COLO668 (cell line): ENCODE results near the gene CLEC9A.

Experiments used
- DNase-seq: peaks from one replicate; lab custom pipeline; 2025; ENCODE audit not compliant: unreplicated experiment; lab: John Stamatoyannopoulos, UW

Gene CLEC9A

DNA sequence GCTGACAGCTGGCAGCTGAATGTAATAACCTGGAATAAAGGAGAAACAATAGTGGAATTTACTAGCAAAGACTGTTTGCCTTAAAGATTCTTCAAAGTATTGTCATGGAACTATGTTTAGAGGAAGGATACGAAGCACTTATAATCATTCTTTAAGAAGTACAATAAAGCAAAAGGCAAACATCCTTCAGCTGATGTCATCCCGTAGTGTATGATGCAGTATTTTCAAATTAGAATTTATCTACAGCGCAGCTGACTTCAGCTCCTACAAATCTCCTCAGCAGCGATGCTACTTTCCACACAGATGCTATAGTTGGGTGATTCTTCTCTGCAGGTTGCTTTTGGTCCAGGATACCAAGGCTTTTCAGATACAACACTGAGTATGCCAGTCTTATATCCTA is 36.8 kb downstream of the CLEC9A start:
- DNase-seq: no peak

DNA sequence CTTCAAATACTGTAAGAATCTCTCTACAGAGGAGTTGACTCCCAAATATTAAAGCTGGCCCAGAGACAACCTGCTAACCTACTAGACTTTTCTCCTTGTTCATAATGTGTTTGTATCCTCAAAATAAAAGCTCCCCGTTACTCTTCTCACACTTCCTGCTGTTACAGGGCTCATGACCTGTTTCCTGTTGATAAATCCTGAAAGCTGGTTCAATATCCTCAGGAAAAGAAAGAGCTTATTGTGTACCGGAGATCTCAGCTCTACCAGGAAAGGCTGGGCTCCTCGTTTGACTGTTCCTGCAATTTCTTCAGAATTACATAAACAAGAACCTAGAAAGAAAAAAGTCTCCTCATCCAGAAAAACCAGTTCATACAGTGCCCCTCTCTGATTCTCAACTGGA is 37.5 kb downstream of the CLEC9A start:
- DNase-seq: no peak

DNA sequence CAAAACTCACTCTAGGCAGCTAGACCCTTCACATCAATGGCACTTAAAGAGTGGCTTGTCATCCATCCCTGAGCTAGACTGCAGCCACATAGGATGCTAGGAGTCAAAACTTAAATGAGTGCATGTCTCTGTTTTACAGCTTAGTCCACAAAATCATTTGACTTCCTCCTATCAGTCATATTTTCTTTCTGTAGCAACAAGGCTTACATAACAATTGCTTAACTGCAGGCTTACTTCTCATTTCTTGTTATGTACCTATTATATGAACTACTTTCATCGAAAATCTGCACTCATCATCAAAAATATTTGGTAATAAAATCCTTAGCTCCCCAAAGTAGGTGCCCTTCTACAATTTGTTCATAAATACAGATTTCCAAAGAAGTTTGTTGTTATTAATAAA is 38.2 kb downstream of the CLEC9A start:
- no peak for DNase-seq

DNA sequence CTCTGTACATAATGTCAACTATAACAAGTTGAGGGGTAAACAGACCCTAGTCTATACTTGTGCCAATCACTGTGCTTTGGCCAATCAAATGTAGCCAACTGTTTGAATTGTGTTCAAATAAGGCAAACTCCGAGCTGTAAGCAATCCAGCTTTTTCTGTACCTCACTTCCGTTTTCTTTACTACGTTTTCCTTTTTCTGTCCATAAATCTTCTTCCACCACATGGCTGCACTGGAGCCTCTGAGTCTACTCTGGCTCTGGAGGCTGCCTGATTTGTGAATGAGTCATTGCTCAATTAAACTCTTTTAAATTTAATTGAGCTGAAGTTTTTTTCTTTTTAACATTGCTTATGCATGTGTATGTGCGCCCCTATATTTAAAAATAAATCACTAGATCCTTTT is 38.6 kb downstream of the CLEC9A start:
- DNase-seq: no peak

DNA sequence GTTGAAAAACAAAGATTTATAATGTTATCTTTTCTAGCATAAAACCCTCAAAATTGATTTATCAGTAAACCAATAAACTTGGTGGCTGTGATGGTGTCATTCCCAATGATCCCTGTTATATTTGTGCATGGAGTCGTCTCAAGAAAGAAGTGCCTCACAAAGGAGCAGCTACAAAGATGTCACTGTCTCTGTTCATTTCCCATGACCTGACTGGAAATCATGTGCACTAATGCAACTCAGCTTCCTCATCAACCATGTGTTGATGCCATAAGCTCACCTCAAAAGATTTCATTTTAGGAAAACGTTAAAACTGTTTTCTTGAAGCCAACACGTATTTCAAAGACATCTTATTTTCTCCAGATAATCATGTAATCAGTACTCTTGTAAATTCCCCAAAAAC is 39.5 kb downstream of the CLEC9A start:
- no peak for DNase-seq

DNA sequence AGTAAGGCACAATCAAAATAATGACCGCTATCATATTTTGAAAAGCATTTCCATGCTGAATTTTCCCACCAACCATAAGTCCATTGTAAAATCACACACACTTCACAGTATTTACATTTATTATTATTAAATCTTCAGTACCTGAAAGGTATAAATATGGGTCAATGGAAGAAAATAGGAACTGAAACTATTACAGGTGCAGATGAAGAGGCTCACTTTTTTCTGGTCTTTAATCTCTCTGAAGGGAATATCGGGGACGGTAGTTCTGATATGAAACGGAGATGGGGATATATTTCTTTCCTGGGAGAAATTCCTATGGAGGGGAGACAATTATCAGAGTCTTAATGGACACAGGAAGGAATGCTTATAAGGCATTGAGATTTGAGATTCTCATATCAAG is 39.9 kb downstream of the CLEC9A start:
- no peak for DNase-seq

DNA sequence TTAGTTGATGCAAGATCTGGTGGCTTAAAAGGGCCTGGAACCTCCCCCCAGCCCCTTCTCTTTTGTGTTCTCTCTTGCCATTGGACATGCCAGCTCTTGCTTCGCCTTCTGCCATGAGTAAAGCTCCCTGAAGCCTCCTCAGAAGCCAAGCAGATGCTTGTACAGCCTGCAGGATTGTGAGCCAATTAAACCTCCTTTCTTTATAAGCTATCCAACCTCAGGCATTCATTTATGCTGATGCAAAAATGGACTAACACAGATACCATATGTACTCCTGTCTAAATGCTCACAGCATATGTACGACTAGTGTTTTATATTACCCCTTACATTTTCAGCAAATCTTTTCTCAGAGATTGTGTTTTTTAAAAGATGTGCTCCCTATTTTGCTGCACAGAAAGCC is 41.6 kb downstream of the CLEC9A start:
- no peak for DNase-seq

DNA sequence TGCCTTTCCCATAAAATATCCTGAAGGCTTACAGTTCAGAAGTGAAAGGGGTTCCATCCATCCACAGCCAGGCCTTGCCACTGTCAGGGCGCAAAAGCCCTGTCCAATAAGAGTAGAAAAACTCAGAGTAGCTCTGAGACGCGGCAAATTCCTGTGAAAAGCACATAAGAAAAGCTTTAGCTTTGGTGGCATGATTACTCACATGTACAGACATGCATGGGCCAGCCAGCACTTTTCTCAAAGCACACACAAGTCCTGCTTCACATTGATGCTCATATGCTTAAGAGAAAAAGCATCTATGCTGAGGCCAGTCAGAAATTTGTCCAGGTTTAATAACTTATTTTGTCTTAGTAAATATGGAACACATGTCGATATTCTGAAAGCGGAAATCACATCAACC is 42.8 kb downstream of the CLEC9A start:
- DNase-seq: no peak

DNA sequence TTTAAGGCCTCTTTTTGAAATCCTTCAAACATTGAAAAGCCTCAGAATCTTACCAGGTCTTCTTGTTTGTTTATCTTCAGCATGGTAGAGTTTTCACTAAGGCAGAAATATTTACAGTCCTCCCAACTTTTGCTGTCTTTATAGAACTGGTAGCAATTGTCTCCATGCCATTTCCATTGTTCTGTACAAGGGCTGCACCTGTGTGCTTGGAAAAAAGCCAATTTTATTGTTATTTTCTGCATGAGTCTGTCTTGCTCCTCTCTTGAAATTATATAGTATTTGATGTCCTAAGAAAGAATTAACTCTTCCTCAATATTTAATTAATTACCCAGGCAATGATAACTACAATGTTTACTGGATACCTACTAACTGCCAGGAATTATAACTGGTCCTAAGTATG is 45.0 kb downstream of the CLEC9A start:
- DNase-seq: no peak

DNA sequence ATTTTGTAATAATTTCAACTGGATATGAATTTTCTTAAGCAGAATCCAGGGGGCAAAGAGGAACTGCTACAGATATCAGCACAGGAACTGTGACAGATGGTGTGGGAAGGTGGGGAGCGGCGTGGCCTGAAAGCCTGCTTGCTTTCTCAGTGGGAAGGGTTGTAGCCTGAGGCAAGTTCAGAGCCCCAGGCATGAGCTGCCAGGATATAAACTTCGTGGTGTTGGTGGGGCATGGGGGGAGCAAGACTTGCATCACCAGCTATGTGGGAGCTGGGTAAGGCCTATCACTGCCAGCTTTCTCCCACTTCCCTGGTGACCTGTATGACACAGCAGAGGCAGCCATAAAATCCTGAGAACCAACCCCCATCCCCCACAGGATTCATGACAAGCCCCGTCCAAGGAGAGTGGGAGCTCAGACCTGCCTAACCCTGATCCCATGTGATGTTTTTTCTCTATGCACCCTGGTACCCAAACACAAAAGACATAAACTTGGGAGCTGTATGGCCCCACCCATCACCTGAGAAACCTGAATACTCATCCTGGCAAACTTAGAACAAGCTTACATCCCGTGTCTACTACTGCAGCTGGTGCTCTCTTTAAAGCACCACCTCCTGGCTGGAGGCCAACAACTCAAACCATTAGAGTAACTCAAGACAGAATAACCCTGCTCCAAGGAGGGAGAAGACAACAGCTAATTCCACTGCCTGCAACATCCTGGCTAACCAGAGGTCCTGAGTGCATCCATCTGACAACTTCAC is 51.8 kb downstream of the CLEC9A start:
- no peak for DNase-seq

DNA sequence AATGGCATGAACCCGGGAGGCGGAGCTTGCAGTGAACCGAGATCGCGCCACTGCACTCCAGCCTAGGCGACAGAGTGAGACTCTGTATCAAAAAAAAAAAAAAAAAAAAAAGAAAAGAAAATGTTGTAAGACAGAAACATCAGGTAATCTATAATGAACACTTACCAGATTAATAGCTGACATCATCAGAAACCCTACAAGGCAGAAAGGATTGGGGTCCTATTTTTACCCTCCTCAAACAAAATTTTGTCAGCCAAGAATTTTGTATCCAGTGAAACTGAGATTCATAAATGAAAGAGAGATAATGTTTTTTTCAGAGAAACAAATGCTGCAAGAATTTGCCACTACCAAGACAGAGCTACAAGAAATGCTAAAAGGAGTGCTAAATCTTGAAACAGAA is 54.3 kb downstream of the CLEC9A start:
- DNase-seq: no peak

DNA sequence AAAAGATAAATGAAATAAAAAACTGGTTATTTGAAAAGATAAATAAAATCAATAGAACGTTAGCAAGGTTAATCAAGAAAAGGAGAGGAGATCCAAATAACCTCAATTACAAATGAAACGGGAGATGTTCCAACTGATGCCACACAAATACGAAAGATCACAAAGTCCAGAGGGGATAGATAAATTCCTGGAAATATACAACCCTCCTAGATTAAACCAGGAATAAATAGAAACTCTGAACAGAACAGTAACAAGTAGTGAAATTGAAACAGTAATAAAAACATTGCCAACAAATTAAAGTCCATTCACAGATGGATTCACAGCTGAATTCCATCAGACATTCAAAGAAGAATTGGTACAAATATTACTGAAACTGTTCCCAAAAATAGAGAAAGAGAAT is 55.9 kb downstream of the CLEC9A start:
- no peak for DNase-seq

DNA sequence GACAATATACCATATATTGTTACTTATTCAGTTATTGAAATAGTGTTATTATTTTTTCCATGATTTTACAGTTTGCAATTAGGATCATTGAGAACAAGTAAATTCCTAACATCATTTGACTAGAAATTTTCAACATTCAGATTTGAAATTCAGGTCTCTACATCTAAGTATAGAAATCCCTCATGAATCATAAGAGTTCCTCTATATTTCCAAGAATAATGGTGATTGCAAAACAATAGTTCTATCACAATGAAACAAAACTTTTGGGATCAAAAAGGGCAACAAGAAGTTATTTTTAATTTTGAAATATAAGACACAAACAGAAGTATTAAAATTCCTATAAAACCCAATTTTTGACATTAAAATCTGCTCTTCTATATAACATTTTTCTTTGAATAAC is 57.5 kb downstream of the CLEC9A start:
- no peak for DNase-seq

DNA sequence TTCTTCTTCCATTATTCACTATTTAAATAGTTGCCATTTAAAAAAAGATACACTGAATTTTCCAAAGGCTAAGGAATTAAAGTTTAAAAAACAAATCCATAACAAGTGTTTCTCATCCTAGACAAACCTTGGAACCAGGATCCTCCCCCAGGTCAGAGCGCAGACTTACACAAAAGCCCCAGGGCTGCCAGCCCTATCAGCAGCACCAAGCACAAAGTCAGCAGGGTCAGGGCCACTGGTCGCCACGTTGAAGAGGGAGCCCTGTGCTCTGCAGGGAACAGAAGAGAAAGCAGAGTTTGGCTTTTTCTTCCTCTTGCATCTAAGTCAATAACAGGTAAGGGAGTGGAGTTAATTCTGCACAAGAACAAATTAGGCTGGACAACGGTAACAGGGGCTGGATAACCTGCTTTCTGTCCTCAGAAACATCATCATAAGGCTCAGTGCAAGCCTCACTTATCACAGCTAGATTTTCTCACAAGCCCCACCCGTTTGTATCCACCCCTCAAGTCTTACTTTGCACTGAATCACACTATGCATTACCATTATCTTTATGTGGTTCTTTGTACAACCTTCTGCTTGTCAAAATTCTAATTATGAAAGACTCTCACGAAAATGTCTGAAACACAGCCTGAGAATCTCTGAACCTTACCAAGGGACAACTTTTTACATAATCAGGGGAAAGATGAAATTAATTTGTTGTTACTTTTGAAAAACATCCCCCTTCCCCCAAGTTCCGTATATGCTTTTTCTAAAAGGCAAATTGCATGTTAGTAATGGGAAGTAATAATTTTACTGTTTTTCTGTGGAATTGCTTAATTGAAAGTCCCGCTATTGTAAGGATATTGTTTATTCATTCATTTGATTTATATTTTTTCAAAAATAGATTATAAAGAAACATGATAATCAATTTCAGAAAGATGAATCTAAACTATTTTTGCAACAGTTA is 58.7 kb downstream of the CLEC9A start:
- DNase-seq: no peak

DNA sequence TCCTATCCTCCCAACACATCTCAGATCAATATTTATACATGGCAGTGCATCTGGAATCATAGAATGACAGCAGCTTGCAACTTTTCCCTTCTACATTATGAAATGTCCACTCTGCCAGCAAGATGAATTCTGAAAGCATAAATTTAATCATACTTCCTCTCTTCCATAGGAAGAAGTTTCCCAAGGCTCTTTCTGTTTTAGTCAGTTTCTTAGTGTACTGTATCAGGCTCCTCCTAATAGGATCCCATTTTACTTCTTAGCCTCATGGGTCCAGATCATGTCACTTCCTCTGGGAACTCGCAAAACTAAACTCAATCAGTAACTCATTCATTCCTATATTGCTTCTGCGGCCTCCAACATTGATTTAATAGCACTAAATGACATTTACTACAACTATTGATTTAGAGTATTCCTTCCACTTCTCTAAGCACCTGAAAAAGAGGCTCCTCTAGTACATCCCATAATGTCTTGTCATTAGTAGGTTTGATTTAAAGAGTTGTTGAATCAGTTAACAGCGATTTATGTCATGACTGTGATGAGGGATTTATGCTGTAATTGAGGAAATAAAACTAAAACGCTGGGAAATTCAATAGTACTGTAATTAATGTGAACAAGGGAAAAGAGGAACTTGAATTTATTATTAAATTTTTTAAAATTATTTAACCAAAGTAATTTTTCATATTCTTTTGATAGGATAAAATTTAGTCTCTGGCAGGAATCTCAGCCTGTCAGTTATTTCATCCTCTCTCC is 64.3 kb downstream of the CLEC9A start:
- no peak for DNase-seq

DNA sequence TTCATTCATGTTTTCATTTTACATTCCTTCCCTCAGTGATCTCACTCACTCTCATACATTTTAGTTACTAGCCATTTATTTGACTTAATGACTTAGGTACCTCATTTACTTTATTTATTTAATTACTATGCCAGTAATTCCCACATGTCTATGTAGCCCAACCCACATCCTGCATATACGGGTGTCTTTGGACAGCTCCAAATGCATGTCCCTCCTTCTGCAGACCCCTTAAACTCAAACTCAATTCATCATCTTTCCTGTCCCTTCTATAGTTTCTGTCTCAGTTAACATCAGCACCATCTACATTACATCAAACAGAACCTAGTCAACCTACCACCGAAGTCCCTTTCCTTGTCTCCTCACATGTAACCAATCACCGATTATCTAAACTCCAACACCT is 65.5 kb downstream of the CLEC9A start:
- DNase-seq: no peak

DNA sequence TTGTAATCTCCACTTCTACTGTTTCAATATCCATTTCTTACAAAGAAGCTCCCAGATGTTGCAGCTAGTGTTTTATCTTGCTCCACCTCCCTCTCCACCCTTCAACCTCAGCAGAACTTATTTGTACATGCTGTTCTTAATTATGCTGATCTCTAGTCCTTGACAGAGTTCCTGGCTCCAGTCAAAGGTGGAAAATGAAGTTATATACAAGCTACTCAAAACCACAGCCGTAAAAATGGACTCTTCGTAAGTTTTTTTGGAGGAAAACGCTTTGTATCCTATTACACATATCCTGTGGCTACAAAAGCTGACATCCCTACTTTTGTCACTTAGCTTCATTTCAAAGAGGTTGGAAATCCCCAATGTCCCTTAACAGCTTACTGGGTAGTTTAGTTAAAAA is 67.0 kb downstream of the CLEC9A start:
- no peak for DNase-seq

DNA sequence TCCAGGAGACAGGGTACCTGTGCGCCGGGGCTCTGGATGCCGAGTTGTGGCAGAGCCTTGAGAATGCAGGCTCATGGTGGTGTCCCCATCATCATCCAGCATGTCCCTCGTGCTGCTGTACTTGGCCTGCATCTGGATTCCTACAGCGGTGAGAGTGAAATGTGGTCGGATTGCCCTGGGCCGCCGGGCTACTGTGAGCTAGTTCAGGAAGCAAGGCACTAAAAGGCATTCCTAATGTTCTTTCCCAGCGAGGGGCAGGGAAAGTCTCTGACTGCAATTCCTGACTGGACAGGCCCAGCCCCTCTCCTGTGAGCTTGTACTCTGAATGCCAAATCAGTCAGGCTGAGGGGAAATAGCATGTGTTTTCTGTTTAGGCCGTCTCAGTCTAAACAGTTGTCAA is 68.3 kb downstream of the CLEC9A start, which contains the start of gene CLEC1A:
TSS of gene CLEC1A (minus strand) at position 195 of the 400 bp plus-strand sequence. CDS start at position 132, 63 bp downstream.
- no peak for DNase-seq

DNA sequence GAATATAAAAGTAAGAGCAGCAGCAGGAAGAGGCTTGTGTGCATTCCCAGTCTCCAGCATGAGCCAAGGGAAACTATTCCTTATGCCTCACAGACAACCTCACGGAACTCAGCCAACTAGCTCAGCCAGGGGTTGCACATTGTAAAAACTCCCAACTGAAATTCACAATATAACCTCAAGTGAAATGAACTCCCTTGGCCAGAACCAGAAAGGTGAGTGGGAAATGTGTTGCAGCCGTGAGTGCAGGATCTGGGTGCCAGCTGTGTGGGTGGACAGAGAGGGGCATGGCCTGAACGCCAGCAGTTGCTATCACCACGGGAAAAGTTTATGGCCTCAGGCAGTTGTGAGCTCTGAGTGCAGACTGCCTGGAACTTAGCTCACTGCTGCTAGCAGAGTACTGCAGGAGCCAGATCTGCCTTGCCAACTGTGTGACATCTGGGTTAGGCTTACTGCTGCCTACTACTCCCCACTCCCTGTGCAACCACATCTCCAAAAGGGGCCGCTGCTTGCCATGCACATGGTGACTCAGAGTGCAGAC is 70.6 kb downstream of the CLEC9A start:
- no peak for DNase-seq

DNA sequence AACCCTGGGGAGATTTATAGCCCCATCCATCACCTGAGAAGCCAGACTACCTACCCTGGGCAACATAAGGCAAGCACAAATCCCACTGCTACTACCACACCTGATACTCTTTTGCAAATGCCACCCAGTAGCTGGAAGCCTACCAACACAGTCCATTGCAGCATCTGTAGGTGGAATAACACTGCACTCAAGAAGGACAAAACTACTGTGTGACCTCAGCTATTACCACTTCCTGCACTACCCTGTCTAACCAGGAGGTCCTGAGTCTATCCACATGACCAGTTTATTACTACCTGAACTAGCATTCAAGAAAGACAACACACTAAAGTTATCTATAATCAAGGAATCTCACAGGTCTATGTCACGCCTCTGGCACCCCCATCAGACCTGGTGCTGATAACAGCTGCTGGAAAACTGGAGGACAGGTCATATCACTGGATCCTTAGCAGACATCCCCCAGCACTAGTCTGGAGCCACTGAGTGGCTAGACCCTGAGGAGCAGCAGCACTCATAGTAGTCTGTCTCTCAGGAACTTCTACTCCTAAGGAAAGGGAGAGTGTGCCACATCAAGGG is 71.3 kb downstream of the CLEC9A start:
- no peak for DNase-seq

DNA sequence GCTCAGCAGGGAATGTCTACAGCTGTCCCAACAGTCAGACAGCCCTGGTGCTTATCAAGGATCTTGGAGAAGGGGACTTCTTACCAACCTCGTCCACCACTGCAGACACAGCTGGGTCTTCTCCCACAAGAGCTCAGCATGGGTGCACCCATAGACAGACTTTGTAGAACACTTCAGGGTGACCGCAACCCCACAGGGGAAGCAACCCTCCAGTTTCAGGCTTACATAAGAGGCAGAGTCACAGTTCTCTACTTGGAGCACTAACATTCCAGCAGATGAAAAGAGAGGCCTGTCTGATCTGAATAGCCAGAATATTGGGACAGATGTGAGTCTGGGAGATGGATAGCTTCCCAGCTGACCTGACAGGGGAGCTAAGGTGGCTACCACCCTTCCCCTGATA is 71.8 kb downstream of the CLEC9A start:
- DNase-seq: no peak
